HG03575 (cell line): ENCODE results near the gene TMED4.

ENCODE experiments used
- ATAC-seq: cut with Tn5 transposase; IDR thresholded peaks from one replicate; pipeline ENCODE4 v1.9.1; 2021; ENCODE audit not compliant: unreplicated experiment, insufficient number of reproducible peaks, low FRiP score; ENCODE audit errors: extremely low read depth

The TMED4 gene

GRCh38 chr7:44581879-44582603 is at the start of gene TMED4:
Gene TMED4 (minus strand): TSS chr7:44582231. CDS start chr7:44582206, 25 bp downstream.
- ATAC-seq, result peak; percentile 38

DNA sequence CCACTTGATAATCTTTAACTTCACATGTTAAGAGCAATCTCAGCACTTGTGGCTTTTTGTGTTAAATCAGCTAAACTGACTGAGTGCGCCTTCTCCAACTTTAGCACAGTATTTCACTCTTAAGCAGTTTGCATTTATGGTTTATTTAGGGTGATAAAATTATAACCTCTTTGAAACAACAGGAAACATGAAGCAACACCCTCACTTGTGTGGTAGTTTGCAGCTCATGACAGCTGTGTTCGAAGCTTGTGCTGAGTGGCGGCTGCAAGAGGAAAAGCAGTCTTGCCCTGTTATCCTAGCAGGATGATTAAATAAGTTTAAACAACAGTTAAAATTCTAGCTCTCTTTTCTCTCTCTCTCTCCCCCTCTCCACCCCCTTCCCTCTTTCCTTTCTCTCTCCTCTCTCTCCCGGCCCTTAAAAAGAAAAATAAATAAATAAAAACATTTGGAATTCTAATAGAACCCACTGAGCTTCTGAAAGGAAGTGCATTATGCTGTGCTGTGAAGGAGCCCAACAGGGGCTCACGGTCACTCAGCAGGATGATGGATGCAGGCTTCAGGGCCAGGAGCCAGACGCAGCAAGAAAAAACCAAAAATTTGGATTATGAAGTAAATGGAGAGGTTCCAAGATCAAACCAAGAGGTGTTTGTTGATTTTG is 49.6 kb upstream of the TMED4 start:
- ATAC-seq, result no peak

- no peak for ATAC-seq
Measured at GRCh38 chr7:44630792-44631457, 48.9 kb upstream of the TMED4 start.

DNA sequence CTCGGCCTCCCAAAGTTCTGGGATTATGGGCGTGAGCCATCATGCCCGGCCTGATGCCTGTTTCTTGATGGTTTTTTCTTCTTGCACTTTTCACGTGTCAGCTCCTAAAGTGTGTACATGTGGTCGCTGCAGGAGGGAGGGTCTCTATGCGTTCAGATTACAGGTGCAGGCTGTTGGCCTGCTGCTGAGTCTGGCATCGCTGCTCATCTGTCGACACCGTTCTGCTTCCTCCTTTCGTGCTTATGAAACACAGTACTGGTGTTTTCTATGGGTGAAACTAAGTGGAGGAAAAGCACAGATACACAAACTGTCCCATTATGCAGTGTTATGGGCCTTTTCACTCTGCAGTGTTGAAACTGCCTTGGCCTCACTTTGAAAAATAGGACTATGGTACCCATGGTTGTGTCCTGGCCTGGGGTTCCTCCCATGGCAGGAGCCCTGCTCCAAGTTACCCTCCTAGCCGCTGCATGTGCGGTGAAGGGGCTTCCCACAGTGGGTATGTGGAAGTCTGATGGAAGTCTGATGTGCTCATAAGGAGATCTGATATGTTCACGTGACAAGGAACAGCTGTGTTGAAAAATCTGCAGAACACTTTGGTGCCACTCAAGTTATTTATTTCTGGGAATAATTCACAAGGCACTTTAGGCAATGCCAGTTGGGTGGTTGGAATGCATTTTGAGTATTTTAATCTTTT is 47.9 kb upstream of the TMED4 start:
- ATAC-seq, result no peak

- ATAC-seq, result no peak
Measured at GRCh38 chr7:44626620-44627019, 44.6 kb upstream of the TMED4 start.

- no peak for ATAC-seq
Measured at GRCh38 chr7:44625526-44626471, 43.8 kb upstream of the TMED4 start.

- ATAC-seq, result no peak
Measured at GRCh38 chr7:44624318-44624717, 42.3 kb upstream of the TMED4 start.

GRCh38 chr7:44622342-44623151 is 40.5 kb upstream of the TMED4 start:
- no peak for ATAC-seq

GRCh38 chr7:44621750-44622103 is 39.7 kb upstream of the TMED4 start:
- ATAC-seq, result no peak

DNA sequence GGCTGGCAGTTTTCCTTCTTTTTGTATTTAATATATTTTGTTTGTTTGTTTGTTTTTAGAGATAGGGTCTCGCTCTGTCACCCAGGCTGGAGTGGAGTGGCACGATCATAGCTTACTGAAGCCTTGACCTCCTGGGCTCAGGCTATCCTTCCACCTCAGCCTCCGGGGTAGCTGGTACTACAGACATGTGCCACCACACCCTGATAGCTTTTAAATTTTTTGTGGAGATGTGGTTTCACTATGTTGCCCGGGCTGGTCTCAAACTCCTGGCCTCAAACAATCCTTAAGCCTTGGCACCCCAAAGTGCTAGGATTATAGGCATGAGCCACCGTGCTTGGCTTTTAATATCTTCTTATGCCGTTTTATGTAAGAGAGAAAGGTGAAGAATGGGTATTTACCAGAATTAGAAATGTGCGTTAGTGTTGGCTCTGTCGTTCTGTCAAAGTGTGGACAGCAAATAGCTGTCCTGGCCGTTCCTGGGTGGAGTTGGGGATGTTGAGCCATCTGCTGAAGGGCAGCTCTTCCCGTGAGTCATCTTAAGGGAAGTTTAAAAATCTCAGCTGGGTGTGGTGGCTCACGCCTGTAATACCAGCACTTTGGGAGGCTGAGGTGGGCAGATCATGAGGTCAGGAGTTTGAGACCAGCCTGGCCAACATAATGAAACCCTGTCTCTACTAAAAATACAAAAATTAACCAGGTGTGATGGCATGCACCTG is 39.2 kb upstream of the TMED4 start:
- no peak for ATAC-seq

DNA sequence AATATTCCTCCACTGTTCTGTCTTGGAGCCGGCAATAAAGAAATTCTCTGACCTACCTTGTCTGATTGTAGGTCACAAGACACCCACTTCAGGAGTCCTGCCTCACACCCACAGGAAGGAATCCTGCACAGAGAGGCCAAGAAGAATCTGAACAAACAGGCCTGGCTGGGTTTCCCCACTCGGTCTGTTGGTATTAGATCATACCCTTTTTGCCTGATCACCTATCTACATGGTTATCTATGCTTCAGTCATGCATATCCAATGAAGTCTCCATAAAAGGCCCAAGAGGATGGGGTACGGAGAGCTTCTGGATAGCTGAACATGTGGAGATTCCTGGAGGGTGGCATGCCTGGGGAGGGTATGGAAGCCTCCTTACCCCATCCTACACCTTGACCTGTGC is 36.7 kb upstream of the TMED4 start:
- no peak for ATAC-seq

- ATAC-seq, result no peak
Measured at GRCh38 chr7:44618045-44618444, 36.0 kb upstream of the TMED4 start.

GRCh38 chr7:44617225-44617890 is 35.3 kb upstream of the TMED4 start:
- no peak for ATAC-seq

DNA sequence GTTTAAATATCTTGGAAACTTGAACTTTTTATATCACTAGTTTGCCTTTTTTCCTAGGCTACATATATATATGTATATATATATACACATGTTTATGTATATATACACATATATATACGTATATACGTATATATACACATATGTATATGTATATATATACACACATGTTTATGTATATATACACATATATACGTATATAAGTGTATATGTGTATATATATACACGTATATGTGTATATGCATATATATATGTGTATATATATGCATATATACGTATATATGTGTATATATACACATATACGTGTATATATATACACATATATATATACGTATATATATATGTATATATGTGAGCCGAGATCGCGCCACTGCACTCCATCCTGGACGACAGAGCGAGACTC is 34.5 kb upstream of the TMED4 start:
- no peak for ATAC-seq

DNA sequence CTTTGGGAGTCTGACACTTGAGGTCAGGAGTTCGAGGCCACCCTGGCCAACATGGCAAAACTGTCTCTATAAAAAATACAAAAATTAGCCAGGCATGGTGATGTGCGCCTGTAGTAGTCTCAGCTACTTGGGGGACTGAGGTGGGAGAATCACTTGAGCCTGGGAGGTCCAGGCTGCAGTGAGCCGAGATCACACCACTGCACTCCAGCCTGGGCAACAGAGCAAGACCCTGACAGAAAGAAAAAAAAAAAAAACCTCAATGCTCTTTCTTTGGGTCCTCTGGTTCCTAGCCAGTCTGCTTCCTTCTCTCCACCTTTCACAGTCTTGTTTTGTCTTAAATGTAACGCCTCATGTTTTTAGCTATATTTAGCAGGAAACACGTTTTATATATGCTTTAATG is 33.8 kb upstream of the TMED4 start:
- ATAC-seq, result no peak

GRCh38 chr7:44615149-44615611 is 33.1 kb upstream of the TMED4 start:
- no peak for ATAC-seq

DNA sequence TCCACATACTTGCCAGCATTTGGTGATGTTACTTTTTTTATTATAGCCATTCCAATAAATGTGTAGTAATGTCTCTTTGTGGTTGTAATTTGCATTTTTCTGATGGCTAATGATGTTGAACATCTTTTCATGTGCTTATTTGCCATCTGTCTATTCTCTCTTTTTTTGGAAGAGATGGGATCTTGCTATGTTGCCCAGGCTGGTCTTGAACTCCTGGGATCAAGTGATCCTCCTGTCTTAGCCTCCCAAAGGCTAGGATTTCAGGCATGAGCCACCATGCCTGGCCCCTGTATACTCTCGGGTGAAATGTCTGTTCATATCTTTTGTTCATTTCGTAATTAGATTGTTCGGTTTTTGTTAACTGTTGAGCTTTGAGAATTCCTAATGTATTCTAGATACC is 27.8 kb upstream of the TMED4 start:
- ATAC-seq, result no peak
